Measurements from ENCODE around the gene VASP. TPM values are rescaled to one million over a fixed set of nuclear protein-coding genes. Genes with fewer than 3 reads are reported as not detected.

Gene VASP
- total and polyA plus RNA-seq, 9 donors, result 37.4 to 59.4 (median 52.9) TPM

GRCh38 chr19:45568732-45569131 is 61.5 kb downstream of the VASP start:
- WGBS (ENCODE audit: insufficient coverage), result 75% methylated on average over 3 of the region's 3 CpGs
- Histone ChIP-seq H3K4me1 (ENCODE audit: control insufficient read depth, insufficient read depth, low read length) (peaks cover 7% of the 10 kb centered on the region), H3K27ac (ENCODE audit: low read length) (peak overlapping the region; percentile 29), H3K36me3 (ENCODE audit: control insufficient read depth, insufficient read depth, low read length) (no peaks in the 10 kb centered on the region), H3K27me3 (ENCODE audit: control insufficient read depth, insufficient read depth, low read length) (no peaks in the 10 kb centered on the region), H3K9me3 (replicated peaks; ENCODE audit: control insufficient read depth, low read depth, low read length) (peaks cover 2% of the 10 kb centered on the region), H3K4me3 (ENCODE audit: low read length) (no peak overlapping the region)
- DNase-seq, result no peak

GRCh38 chr19:45569619-45570421 is 62.5 kb downstream of the VASP start:
- H3K36me3 ChIP-seq (ENCODE audit: control insufficient read depth, insufficient read depth, low read length), result no peaks in the 10 kb centered on the region
- no peak overlapping the region for H3K4me3 ChIP-seq (ENCODE audit: low read length)
- DNase-seq, result no peak
- WGBS (ENCODE audit: insufficient coverage), result 12% methylated on average over 5 of the region's 15 CpGs
- H3K27ac ChIP-seq (ENCODE audit: low read length), result no peak overlapping the region
- H3K9me3 ChIP-seq (replicated peaks; ENCODE audit: control insufficient read depth, low read depth, low read length), result peaks cover 2% of the 10 kb centered on the region
- H3K27me3 ChIP-seq (ENCODE audit: control insufficient read depth, insufficient read depth, low read length), result no peaks in the 10 kb centered on the region
- peaks cover 9% of the 10 kb centered on the region for H3K4me1 ChIP-seq (ENCODE audit: control insufficient read depth, insufficient read depth, low read length)

- Histone ChIP-seq H3K36me3 (ENCODE audit: control insufficient read depth, insufficient read depth, low read length) (no peaks in the 10 kb centered on the region), H3K27ac (ENCODE audit: low read length) (peak overlapping the region; percentile 47), H3K4me1 (ENCODE audit: control insufficient read depth, insufficient read depth, low read length) (peaks cover 9% of the 10 kb centered on the region), H3K4me3 (ENCODE audit: low read length) (no peak overlapping the region), H3K9me3 (replicated peaks; ENCODE audit: control insufficient read depth, low read depth, low read length) (peaks cover 2% of the 10 kb centered on the region), H3K27me3 (ENCODE audit: control insufficient read depth, insufficient read depth, low read length) (no peaks in the 10 kb centered on the region)
- no CpG with 5 or more reads among the region's 8 CpGs for WGBS (ENCODE audit: insufficient coverage)
- DNase-seq, result no peak
These were observed 64.4 kb downstream of the VASP start for GRCh38 chr19:45571457-45572220.

DNA sequence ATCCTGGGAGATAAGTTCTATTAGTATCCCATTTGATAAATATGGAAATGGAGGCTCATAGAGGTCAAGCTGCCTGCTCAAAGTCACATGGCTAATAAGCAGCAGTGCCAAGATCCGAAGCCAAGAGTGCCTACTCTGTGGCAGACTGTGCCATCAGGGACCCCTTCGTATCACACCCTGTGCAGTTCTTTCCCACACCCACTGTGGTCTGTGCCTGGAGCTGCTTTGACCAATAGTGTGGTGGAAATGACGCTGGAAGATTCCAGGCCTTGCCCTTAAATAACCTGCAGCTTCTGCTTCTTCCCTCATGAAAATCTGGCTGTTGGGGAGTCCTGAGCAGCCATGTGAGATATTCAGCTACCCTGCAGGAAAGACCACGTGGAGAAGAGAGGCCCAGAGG is 67.2 kb downstream of the VASP start:
- peaks cover 11% of the 10 kb centered on the region for H3K4me1 ChIP-seq (ENCODE audit: control insufficient read depth, insufficient read depth, low read length)
- peaks cover 2% of the 10 kb centered on the region for H3K9me3 ChIP-seq (replicated peaks; ENCODE audit: control insufficient read depth, low read depth, low read length)
- WGBS (ENCODE audit: insufficient coverage), result 67% methylated on average over 2 of the region's 4 CpGs
- H3K27ac ChIP-seq (ENCODE audit: low read length), result no peak overlapping the region
- no peak overlapping the region for H3K4me3 ChIP-seq (ENCODE audit: low read length)
- no peaks in the 10 kb centered on the region for H3K27me3 ChIP-seq (ENCODE audit: control insufficient read depth, insufficient read depth, low read length)
- no peak for DNase-seq
- H3K36me3 ChIP-seq (ENCODE audit: control insufficient read depth, insufficient read depth, low read length), result no peaks in the 10 kb centered on the region

- 80% methylated on average over 1 of the region's 5 CpGs for WGBS (ENCODE audit: insufficient coverage)
- Histone ChIP-seq H3K27me3 (ENCODE audit: control insufficient read depth, insufficient read depth, low read length) (no peaks in the 10 kb centered on the region), H3K4me1 (ENCODE audit: control insufficient read depth, insufficient read depth, low read length) (peaks cover 11% of the 10 kb centered on the region), H3K27ac (ENCODE audit: low read length) (no peak overlapping the region), H3K9me3 (replicated peaks; ENCODE audit: control insufficient read depth, low read depth, low read length) (peaks cover 2% of the 10 kb centered on the region), H3K4me3 (ENCODE audit: low read length) (no peak overlapping the region), H3K36me3 (ENCODE audit: control insufficient read depth, insufficient read depth, low read length) (no peaks in the 10 kb centered on the region)
- no peak for DNase-seq
These were observed 67.9 kb downstream of the VASP start for GRCh38 chr19:45575216-45575615.

Other genes starting within 250 kb of the VASP start
- gene CKM, start 184.6 kb upstream of the VASP start, total RNA-seq, result 2,005 TPM
- 1,000 to 10,000 TPM; 1,629 to 3,729 (median 3,028) TPM for gene CKM, start 184.6 kb upstream of the VASP start, polyA plus RNA-seq (ENCODE audit: insufficient read depth in 1 of 8, insufficient read length in 8 of 8, low replicate concordance in 1 of 8)
- gene KLC3, start 166.7 kb upstream of the VASP start, total RNA-seq, result 0.09 TPM
- gene KLC3, start 166.7 kb upstream of the VASP start, polyA plus RNA-seq (ENCODE audit: insufficient read depth in 1 of 8, insufficient read length in 8 of 8, low replicate concordance in 1 of 8), result 1 to 10 TPM in 1 of 8 donors, under 1 TPM in 6, not detected in 1; 0.14 to 5.9 (median 0.28) TPM
- 6.6 TPM for gene ERCC2, start 136.9 kb upstream of the VASP start, total RNA-seq
- gene ERCC2, start 136.9 kb upstream of the VASP start, polyA plus RNA-seq (ENCODE audit: insufficient read depth in 1 of 8, insufficient read length in 8 of 8, low replicate concordance in 1 of 8), result 10 to 100 TPM; 13.5 to 19.9 (median 15.3) TPM
- 1.7 TPM for gene PPP1R13L, start 102.4 kb upstream of the VASP start, total RNA-seq
- gene PPP1R13L, start 102.4 kb upstream of the VASP start, polyA plus RNA-seq (ENCODE audit: insufficient read depth in 1 of 8, insufficient read length in 8 of 8, low replicate concordance in 1 of 8), result 1 to 10 TPM; 2.7 to 8.4 (median 3.5) TPM
- 7.7 TPM for gene POLR1G, start 100.8 kb upstream of the VASP start, total RNA-seq
- 1 to 10 TPM; 4.4 to 8.9 (median 6.2) TPM for gene POLR1G, start 100.8 kb upstream of the VASP start, polyA plus RNA-seq (ENCODE audit: insufficient read depth in 1 of 8, insufficient read length in 8 of 8, low replicate concordance in 1 of 8)
- gene ERCC1, start 83.6 kb upstream of the VASP start, total RNA-seq, result 98.8 TPM
- 100 to 1,000 TPM in 2 of 8 donors, 10 to 100 TPM in 6; 81.8 to 110 (median 88.0) TPM for gene ERCC1, start 83.6 kb upstream of the VASP start, polyA plus RNA-seq (ENCODE audit: insufficient read depth in 1 of 8, insufficient read length in 8 of 8, low replicate concordance in 1 of 8)
- 54.9 TPM for gene FOSB, start 39.5 kb upstream of the VASP start, total RNA-seq
- gene FOSB, start 39.5 kb upstream of the VASP start, polyA plus RNA-seq (ENCODE audit: insufficient read depth in 1 of 8, insufficient read length in 8 of 8, low replicate concordance in 1 of 8), result 100 to 1,000 TPM in 3 of 8 donors, 10 to 100 TPM in 5; 16.7 to 194 (median 67.1) TPM
- 42.4 TPM for gene RTN2, start 10.4 kb upstream of the VASP start, total RNA-seq
- 100 to 1,000 TPM in 6 of 8 donors, 10 to 100 TPM in 2; 80.0 to 148 (median 126) TPM for gene RTN2, start 10.4 kb upstream of the VASP start, polyA plus RNA-seq (ENCODE audit: insufficient read depth in 1 of 8, insufficient read length in 8 of 8, low replicate concordance in 1 of 8)
- gene PPM1N, start 9.0 kb upstream of the VASP start, total RNA-seq, result 0.18 TPM
- gene PPM1N, start 9.0 kb upstream of the VASP start, polyA plus RNA-seq (ENCODE audit: insufficient read depth in 1 of 8, insufficient read length in 8 of 8, low replicate concordance in 1 of 8), result under 1 TPM; 0.24 to 0.97 (median 0.61) TPM
- gene OPA3, start 77.3 kb downstream of the VASP start, total RNA-seq, result 3.2 TPM
- gene OPA3, start 77.3 kb downstream of the VASP start, polyA plus RNA-seq (ENCODE audit: insufficient read depth in 1 of 8, insufficient read length in 8 of 8, low replicate concordance in 1 of 8), result 1 to 10 TPM; 5.6 to 8.6 (median 7.3) TPM
- 0.44 TPM for gene GPR4, start 94.7 kb downstream of the VASP start, total RNA-seq
- gene GPR4, start 94.7 kb downstream of the VASP start, polyA plus RNA-seq (ENCODE audit: insufficient read depth in 1 of 8, insufficient read length in 8 of 8, low replicate concordance in 1 of 8), result 1 to 10 TPM; 1.5 to 3.2 (median 2.2) TPM
- 8.2 TPM for gene EML2, start 131.9 kb downstream of the VASP start, total RNA-seq
- gene EML2, start 131.9 kb downstream of the VASP start, polyA plus RNA-seq (ENCODE audit: insufficient read depth in 1 of 8, insufficient read length in 8 of 8, low replicate concordance in 1 of 8), result 10 to 100 TPM in 5 of 8 donors, 1 to 10 TPM in 3; 7.9 to 13.2 (median 11.2) TPM
- gene GIPR, start 160.7 kb downstream of the VASP start, total RNA-seq, result 0.09 TPM
- gene GIPR, start 160.7 kb downstream of the VASP start, polyA plus RNA-seq (ENCODE audit: insufficient read depth in 1 of 8, insufficient read length in 8 of 8, low replicate concordance in 1 of 8), result 1 to 10 TPM in 1 of 8 donors, under 1 TPM in 6, not detected in 1; 0.04 to 1.8 (median 0.32) TPM
- 446 TPM for gene SNRPD2, start 184.5 kb downstream of the VASP start, total RNA-seq
- 100 to 1,000 TPM; 253 to 349 (median 288) TPM for gene SNRPD2, start 184.5 kb downstream of the VASP start, polyA plus RNA-seq (ENCODE audit: insufficient read depth in 1 of 8, insufficient read length in 8 of 8, low replicate concordance in 1 of 8)
- gene QPCTL, start 185.2 kb downstream of the VASP start, total RNA-seq, result 2.2 TPM
- 1 to 10 TPM; 2.8 to 6.8 (median 3.9) TPM for gene QPCTL, start 185.2 kb downstream of the VASP start, polyA plus RNA-seq (ENCODE audit: insufficient read depth in 1 of 8, insufficient read length in 8 of 8, low replicate concordance in 1 of 8)
- gene FBXO46, start 223.4 kb downstream of the VASP start, total RNA-seq, result 7.3 TPM
- 10 to 100 TPM in 6 of 8 donors, 1 to 10 TPM in 2; 7.5 to 16.1 (median 12.7) TPM for gene FBXO46, start 223.4 kb downstream of the VASP start, polyA plus RNA-seq (ENCODE audit: insufficient read depth in 1 of 8, insufficient read length in 8 of 8, low replicate concordance in 1 of 8)
- gene MEIOSIN, start 226.0 kb downstream of the VASP start, total RNA-seq, result not detected
- under 1 TPM in 1 of 8 donors, not detected in 7; 0.04 TPM for gene MEIOSIN, start 226.0 kb downstream of the VASP start, polyA plus RNA-seq (ENCODE audit: insufficient read depth in 1 of 8, insufficient read length in 8 of 8, low replicate concordance in 1 of 8)

All from muscle of leg (tissue), 11 donors.